Stimulated activated CD4-positive, alpha-beta T cell treated with anti-CD3 and anti-CD28 coated beads, Interleukin-2, amount 100 ng/mL, for 48 hours (primary cell): ENCODE data around the gene NUP133.
"Not testable (repeated sequence)": the region's sequence is repeated elsewhere in the genome, so short reads cannot be mapped to it uniquely, and the experiment has no call there.

Experiments
- DNase-seq, 2 donors: peaks; one replicate each; pipeline ENCODE4 v3.0.0-alpha.2; 2020

The NUP133 gene

DNA sequence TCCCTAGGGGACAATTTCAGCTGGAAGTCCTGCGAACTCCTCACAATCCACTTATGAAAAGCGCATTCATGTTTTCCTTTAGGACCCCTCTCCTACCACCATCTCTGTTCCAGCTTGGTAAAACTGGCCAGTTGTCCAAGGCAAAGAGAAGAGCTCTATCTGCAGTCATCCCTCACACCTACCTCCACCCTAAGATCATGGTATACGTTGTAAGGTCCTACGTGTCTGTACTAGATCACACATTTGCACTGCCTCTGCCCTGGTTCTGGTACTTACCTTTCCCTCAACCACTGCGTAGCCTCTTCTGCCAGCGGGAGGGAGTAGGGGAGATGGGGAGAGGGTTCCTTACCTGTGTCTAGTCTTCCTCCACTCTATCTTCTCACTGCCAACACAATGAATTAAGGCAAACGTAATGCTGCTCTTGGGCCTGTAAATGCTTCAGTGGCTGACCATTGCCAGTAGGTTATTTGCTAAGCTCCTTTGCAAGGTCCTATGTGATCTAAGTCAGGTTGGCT, 739 bp upstream of the NUP133 start:
- no peak for DNase-seq

DNA sequence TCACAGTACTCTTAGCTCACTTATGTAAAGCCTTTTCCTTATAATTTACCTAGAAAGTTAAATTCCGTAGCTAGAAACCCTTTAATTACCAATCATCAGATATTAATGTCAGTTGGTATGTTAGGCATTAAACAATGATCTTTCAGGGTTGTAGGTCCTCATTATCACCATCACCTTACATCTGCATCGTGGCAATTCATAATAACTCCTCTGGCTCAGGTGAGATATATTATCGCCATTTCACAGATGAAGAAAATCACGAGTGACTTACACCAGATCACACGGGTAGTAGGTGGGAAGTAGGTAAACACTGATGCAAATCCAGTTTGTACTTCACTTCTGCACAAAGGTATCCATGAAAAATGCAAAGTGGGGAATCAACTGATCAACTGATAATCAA, 639 bp downstream of the NUP133 start:
- no peak for DNase-seq

DNA sequence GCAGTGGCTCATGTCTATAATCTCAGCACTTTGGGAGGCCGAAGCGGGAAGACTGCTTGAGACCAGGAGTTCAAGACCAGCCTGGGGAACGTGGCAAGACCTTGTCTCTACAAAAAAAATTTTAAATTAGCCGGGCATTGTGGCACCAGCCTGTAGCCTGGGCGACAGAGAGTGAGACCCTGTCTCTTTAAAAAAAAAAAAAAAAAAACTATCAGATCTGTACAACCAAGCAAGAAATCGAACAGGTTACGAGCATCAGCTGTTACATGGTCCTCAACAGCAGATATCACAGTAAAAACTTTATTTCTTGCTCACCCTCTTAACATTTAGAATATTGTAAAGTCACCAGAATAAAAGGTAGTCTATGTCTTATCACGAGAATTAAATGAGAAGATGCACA, 1.5 kb downstream of the NUP133 start:
- DNase-seq: no peak

DNA sequence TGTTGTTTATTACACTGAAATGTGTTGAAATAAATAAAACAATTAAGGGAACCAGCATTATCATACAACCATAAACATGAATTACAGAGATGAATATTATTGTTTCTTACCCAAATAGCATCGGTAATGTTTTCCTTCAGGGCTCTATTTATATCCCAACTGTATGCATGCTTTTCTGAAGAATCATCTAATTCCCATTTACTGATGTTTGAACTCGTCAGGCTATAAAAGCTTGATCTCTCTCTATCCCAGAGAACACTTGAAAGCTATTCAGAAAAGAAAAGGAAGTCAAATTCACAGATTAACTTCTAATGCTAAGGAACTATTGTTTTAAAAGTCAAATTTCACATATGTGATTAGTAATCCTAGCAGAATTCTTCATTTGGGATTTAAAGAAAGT, 12.4 kb downstream of the NUP133 start:
- no peak for DNase-seq

DNA sequence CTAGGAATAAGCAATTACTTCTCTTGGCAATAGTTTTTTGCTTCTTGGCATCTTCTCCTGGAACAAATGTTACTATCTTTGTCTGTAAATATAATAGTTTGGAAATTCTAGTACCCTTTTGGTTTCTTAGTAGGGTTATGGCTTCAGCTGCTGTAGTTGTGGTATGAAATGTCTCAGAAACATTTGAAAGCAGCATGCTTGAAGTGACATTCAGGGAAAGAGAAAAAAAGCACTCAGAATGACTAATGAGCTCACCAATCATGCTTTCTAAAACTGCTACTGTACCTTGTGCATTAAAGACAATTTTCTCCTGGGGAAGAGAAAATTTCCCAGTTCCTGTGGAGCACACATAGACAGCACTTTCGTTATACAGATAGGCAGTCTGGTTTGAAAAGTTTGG, 21.0 kb downstream of the NUP133 start:
- no peak for DNase-seq

DNA sequence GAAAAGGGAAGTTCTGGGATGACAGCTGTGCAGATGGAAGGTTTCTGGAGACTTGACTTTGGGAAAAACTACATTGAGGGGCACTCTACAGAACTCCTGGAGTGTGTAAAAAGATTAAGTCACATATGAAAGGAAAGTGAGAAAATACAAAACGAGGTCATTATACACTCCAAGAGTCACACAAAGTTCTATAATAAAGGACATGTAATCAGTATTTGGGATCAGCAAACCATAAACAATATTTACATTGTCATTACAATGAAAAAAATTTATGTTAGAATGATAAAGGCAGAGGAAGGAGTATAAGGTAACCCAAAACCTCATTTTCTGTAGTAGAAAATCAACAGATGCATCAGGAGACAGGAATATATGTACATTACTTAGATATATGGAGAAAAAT, 22.8 kb downstream of the NUP133 start:
- no peak for DNase-seq

DNA sequence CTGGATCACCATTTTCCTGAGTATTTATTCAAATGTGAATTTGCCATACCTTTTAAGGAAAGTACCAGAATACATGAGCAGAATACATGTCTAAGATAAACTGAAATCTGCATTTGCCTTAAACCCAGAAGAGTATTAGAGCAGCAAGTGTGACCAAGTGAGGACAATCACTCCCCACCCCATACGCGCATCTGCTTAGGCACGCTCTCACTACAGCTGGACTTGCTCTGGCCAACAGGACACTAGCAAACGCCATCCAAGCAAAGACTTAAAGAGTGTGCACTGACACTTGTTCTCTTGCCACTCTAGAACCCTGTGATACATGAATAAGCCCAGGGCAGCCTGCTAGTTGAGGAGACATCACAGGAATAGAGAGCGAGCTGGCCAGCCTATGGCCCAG, 25.6 kb downstream of the NUP133 start:
- DNase-seq: no peak

DNA sequence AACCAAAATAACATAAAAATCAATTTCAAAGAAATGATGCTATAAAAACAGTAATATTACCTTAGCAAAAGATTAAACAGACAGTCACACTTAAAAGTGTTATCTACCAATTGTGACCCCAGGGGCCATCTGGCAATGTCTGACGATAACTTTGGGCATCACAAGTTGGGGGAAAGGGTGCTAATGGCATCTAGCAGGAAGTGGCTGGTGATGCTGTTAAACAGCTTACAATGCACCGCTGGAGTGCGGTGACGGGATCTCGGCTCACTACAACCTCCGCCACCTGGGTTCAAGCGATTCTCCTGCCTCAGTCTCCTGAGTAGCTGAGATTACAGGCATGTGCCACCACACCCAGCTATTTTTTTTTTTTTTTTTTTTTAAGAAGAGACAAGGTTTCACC, 27.6 kb downstream of the NUP133 start:
- no peak for DNase-seq

DNA sequence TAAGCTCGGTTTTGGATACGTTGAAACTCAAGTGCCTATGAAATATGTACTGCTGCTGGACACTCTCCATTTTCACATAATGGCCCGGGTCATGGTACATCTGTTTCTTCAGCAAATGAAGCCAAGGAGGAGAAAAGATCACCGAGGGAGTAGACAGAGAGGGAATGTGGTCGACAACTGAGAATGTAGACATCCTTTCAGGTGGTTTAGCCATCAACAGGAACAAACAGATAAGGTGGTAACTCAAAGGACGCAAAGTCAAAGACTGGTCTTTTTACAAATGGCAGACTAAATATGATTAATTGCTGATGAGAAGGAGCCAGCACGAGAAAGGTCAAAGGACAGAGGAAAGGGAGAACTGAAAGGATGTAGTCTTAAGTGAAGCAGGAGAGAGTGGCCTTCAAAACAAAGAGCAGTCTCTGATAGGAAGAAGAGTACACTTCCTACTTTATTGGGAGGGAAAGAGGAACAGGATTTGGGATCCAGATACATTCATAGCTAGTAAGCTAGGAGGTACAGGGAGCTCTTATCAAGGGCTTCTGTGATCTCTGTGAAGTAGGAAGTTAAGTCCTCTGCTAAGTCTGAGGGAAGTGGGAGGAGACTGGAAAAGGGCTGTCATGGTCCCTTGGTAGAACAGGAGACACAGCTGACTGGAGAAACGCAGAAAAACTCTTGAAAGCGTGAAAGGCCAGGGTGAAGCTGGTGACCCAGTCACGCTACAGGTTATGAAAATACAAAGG, 28.3 kb downstream of the NUP133 start:
- no peak for DNase-seq

DNA sequence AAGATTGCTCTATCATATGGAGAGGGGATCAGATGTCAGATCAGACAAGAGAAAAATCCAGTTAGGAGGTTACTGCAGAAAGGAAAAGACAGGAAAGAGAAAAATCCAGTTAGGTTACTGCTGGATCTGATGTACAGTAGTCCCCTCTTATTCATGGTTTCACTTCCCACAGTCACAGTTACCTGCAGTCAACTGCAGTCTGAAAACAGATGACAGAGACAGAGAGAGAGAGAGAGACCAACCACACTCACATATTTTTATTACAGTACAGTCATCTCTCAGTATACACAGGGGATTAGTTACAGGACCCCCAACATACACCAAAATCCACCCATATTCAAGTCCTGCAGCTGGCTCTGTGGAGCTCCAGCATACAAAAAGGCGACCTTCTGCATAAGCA, 29.3 kb downstream of the NUP133 start:
- DNase-seq: no peak

DNA sequence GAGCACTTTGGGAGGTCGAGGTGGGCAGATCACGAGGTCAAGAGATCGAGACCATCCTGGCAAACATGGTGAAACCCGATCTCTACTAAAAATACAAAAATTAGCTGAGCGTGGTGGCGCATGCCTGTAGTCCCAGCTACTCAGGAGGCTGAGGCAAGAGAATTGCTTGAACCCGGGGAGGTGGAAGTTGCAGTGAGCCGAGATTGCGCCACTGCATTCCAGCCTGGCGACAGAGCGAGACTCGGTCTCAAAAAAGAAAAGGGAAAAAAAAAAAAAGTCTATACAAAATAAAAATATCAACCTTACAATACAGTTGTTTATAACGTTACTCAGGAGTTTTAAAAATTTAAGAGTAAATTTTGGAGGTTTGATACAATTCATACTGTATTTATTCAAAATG, 32.3 kb downstream of the NUP133 start:
- DNase-seq: not testable (repeated sequence)

DNA sequence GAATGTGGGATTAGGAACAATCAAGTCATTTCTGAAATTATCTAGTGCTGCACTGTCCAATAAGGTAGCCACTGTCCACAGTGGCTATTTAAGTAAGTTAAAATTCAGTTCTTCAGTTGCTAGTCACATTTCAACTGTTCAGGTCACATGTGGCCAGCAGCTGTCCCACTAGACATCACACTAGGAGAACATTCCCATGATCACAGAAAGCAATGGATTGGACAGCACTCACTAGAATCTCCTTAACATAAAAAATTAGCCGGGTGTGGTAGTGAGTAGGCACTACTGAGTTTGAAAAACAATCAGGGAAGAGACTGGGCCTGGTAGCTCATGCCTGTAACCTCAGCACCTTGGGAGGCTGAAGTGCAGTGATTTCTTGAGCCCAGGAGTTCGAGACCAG, 33.6 kb downstream of the NUP133 start:
- DNase-seq: no peak

DNA sequence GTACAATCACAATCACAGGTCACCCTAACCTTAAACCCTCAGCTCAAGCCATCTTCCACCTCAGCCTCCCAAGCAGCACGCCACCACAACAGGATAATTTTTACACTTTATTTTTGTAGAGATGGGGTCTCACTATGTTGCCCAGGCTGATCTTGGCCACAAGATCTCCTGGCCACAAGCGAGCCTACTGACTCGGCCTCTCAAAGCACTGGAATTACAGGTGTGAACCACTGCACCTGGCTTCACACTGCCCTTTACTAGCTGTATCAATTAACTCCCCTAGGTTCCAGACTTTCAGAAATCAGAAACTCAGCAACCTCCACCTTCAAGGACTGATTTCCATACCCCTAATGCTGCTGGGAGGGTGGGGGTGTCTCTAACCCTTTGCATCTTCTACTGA, 37.0 kb downstream of the NUP133 start:
- no peak for DNase-seq

DNA sequence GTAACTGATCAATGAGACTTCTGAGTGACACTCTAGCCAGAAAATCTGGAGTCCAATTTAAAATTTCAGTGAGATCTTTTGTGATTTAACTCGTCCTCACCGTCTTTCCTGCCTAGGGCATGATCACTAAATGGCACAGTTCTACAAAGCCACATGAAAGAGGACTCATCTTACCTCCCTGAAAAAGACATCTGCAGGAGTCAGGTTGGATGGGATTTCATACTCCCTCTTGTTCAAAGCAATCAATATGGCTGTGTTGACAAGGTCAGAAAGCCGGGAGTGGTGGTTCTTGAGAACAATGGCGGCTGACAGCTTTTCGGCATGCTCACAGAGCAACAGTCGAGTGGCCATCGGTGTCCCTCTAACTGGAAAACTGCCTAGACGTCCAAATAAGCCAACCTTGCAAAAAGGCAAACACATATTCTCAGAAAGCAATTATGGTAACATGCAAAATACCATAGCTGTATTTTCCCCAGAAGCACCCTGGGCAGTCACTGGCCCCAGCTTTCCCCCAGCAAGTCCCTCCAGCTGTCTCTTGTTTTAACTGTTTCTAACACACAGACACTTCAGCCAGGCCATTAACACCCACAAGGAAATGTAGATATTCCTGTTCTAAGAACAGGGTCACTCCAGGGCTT, 37.6 kb downstream of the NUP133 start:
- no peak for DNase-seq

DNA sequence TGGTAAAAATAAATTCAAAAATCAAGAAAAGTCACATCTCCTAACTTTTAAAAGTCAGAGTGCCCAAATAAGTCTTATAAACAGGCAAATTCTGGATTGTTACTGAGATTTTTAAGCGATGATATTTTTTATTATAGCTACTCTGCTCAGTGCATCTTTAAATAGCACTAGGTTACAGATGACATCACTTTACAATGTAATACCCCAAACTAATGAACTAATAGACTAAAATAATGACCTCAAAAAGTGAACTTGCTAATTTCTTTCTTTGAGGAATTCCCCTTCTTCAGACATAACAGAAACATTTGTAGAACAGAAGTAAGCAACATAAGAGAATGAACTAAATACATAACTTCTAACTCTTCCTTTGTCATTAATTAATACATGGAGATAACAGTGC, 41.3 kb downstream of the NUP133 start:
- DNase-seq: no peak

DNA sequence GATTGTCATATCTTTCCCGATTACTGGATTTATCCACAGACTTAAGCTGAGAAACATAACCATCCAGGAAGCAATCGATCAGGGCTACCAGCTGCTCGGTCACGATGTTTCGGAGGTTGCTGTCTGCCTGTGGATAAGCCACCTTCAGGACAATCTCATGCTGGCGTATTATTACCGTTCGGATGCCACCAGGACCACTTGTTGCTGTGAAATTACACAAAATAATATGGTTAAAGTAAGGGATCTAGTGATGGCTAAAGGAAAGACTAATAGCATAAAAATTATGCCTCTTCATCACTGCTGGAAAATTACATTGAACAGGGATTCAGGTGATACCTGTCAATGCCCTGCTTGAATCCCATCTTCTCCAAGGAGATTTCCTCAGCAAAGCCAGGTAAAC, 43.5 kb downstream of the NUP133 start:
- DNase-seq: no peak

DNA sequence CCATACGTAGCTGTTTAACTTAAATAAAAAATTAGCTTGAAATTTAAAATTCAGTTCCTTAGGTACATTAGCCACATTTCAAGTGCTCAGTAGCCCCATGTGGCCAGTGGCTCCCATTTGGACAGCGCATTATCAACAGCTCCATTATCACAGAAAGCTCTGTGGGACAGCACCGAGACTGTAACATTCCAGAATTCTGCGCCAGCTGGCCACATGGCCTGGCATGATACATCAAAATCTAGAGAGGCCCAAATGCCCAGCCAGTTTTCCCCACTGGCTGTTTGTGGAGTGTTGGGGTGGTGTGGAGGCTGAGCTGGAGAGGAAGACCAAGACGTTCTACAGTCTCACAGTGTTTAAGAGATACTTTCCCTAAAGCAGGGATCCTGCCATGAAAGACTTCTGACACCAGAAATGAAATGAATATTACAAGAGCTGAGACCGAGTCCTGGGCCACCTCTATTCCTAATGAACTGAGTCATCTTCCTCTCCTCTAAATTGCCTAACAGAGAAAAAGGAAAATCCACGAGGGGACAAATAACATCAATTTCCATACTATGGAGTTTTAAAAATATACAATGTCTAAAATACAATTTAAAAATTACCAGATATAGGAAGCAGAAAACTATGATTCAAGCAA, 47.0 kb downstream of the NUP133 start:
- DNase-seq: no peak

DNA sequence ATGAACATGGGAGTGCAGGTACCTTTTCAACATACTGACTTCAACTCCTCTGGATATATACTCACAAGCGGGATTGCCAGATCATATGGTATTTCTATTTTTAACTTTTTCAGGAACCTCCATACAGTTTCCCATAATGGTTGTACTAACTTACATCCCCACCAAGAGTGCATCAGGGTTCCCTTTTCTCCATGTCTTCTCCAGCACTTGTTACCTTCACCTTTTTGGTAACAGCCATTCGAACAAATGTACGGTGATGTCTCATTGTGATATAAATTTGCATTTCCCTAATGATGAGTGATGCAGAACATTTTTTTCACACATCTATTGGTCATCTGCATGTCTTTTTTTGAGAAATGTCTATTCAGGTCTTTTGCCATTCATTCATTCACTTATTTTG, 48.3 kb downstream of the NUP133 start:
- no peak for DNase-seq

DNA sequence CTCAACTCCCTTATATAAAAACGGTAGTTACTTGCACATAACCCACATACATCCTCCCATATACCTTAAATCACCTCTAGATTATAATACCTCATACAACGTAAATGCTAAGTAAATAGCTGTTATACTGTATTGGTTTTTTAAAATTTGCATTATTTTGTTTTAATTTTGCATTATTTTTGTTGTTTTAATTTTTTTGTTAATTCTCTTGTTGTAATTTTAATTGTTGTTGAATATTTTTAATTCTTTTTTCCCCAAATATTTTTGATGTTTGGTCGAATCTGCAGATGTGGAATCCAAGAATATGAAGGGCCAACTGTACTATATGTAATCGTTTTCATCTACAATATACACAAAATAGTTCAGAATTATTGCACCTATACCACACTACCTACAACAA, 50.7 kb downstream of the NUP133 start:
- no peak for DNase-seq

DNA sequence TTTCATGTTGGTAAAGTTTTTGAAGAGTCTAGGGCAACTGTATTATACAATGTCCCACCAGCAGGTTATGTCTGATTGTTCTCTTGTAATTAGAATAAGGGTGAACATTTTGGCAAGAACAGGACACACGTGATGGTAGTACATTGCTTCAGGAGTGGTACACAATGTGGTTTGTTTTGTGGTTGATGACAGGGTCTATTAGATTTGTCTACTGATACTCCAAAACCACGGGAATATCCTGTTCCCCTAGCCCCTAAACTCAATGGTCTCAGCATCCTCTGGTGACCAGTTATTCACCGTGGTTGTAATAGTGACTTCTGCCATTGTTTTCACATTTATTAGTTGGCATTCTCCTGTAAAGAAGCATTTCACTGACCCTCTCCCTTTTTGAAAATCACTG, 52.1 kb downstream of the NUP133 start:
- no peak for DNase-seq

DNA sequence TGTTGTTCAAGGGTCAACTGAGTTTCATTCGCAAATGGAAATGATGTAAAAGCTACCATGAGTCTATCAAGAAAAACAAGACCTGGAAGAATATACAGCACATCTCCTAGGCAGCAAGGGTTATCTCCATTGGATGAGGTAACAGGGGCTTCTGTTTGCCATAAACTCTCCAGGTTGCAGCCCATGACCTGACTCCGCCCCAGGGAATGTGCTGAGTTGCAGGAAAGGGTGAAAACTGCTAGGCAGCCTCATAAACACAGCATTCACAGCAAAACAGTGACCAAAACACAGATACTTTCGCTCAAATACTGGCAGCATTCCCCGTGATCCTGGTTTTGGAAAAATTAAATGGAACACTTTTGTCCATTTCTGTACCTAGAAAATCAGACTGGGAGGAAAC, 54.1 kb downstream of the NUP133 start:
- DNase-seq: no peak

DNA sequence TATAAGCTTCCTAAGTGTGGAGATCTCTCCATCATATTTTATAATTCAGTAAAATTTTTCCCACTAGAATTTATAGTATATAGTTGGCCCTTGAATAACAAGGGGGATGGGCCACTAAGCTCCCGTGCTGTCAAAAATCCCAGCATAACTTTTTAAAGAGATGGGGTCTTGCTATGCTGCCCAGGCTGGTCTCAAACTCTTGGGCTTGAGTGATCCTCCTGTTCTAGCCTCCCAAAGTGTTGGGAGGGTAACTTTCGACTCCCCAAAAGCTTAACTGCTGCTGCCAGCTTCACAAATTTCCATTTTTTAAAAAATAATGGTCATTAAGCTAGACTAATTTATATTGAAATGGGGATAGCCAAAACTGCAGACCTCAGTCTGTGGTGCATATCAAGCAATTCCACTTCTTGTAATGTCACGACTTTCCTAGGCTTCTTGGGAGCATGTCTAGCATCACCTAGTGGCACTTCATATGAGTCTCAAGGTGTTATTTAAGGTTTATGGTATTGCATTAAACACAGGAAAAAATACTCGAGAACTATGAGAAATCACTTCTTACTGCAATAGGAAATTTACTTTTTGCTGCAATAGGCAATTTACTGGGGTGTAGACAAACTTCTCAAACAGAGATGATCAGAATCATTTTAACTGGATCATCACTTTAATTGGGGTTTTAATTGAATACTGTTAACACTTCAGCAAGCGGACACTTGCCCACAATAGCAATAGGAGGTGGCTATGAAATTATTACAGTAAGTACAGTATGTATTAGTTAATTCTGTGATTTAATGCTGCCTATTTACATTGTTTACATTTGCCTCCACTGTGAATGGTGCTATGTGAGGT, 55.0 kb downstream of the NUP133 start:
- no peak for DNase-seq

DNA sequence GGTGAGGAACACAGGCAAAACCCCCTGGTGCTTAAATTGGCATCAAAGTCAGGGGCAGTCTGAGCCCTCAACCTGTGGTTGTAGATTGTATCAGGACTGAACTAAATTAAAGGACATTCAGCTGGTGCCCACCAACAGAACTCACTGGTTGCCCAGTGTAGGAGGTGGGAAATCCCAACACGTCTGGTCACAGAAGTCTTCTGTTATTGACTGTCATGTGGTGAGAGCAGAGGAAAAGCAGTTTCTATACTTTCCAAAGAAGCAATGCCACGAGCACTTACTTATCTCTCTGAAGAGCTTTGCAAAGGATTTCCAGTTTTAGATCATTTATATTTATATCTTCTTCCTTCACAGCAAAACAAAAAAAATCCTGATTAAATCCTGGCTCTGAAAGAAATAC, 59.3 kb downstream of the NUP133 start:
- no peak for DNase-seq
